ENCODE data around the gene SOX5.
"Not testable (repeated sequence)": the region's sequence is repeated elsewhere in the genome, so short reads cannot be mapped to it uniquely, and the experiment has no call there.

SOX5 gene

DNA sequence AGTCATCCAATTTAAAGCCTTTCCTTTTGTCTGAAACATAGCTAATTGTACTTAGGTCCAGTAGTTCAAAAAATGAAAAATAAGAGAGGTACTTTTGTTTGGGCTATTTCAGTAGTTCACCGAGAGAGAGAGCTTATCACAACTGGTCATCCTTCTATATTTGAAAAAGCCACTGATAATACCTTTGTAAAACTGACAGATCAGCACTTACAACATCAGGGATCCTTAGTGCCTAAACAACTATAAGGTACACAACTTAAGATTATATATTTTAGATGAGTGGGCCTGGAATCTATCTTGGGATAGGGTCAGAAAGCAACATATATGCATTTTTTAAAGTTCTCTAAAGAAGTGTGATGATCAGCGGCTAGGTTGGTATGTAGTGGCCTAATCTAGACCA, 97.9 kb downstream of the SOX5 start:
- in situ Hi-C loops (cut with MboI; ENCODE audit: low sequenced_read_pairs): no loop called here
- peaks cover 8% of the 10 kb centered on the region for H3K4me1 ChIP-seq
- H3K27me3 ChIP-seq (ENCODE audit: low read depth): no peaks in the 10 kb centered on the region

DNA sequence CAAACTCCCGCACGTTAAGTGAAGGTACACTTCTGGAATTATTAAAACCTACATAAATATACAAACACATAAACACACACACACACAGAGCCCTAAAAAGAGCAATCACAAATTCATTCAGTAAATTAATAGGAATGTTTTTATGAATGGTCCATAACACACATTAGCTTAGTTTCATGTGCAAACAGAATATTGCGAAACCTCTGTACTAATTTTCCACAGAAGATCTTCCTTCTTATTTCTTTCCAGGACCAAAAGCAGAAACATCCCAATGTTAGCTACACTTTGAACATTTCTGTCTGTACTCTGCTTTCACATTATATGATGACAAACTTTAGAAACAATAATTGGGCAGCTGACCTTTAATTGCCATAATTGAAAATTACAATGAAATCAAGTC, 101.6 kb downstream of the SOX5 start:
- H3K36me3 ChIP-seq (replicated peaks): no peaks in the 10 kb centered on the region
- in situ Hi-C loops (cut with MboI; ENCODE audit: low sequenced_read_pairs): no loop called here
- no peaks in the 10 kb centered on the region for H3K9me3 ChIP-seq
- H3K4me3 ChIP-seq: no peak overlapping the region
- H3K4me1 ChIP-seq: peaks cover 8% of the 10 kb centered on the region
- H3K27me3 ChIP-seq (ENCODE audit: low read depth): no peaks in the 10 kb centered on the region
- DNase-seq (ENCODE audit: low spot score in 2 of 2): no peak

More for the DNA sequence above, 97.9 kb downstream of the SOX5 start:
- no peaks in the 10 kb centered on the region for H3K36me3 ChIP-seq (replicated peaks)
- DNase-seq (ENCODE audit: low spot score in 2 of 2): no peak
- no peak overlapping the region for H3K4me3 ChIP-seq
- no peaks in the 10 kb centered on the region for H3K9me3 ChIP-seq

DNA sequence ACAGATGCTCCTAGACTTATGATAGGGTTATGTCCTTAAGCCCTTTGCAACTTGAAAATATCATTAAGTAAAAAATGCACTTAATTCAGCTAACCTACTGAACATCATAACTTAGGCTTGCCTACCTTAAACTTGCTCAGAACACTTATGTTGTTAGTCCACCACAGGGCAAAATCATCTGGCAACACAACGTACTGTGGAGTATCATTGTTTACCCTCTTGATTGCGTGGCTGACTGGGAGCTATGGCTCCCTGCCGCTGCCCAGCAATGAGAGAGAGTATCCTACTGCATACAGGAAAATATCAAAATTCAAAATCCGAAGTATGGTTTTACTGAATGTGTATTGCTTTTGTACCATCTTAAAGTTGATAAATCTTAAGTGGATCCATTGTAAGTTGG, 105.5 kb downstream of the SOX5 start:
- no peaks in the 10 kb centered on the region for H3K9me3 ChIP-seq
- DNase-seq (ENCODE audit: low spot score in 2 of 2): no peak

DNA sequence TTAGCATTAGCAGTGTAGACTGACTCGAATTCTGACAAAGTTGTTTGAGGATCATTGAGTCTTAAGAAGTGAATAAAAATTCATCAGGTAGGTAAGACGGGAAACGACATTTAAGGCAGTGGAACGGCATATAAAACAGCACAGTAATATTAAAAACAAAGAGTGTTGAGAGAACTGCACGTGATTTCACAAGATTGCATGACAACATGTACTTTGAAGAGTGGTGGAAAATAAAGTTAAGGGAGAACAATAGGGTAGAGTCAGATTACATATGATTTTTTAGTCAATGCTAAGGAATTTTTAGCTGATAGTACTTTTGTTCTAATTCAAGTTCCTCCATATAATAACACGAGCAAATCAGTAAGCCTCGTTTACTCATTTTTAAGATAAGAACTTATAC, 115.4 kb downstream of the SOX5 start:
- no peak overlapping the region for H3K4me3 ChIP-seq
- no peak for DNase-seq (ENCODE audit: low spot score in 2 of 2)
- no peaks in the 10 kb centered on the region for H3K36me3 ChIP-seq (replicated peaks)
- H3K27me3 ChIP-seq (ENCODE audit: low read depth): no peaks in the 10 kb centered on the region
- in situ Hi-C loops (cut with MboI; ENCODE audit: low sequenced_read_pairs): no loop called here
- H3K9me3 ChIP-seq: no peaks in the 10 kb centered on the region
- peaks cover 36% of the 10 kb centered on the region for H3K4me1 ChIP-seq

More for the DNA sequence above, 105.5 kb downstream of the SOX5 start:
- in situ Hi-C loops (cut with MboI; ENCODE audit: low sequenced_read_pairs): no loop called here
- H3K4me1 ChIP-seq: peaks cover 7% of the 10 kb centered on the region
- no peaks in the 10 kb centered on the region for H3K27me3 ChIP-seq (ENCODE audit: low read depth)
- H3K4me3 ChIP-seq: no peak overlapping the region
- no peaks in the 10 kb centered on the region for H3K36me3 ChIP-seq (replicated peaks)

DNA sequence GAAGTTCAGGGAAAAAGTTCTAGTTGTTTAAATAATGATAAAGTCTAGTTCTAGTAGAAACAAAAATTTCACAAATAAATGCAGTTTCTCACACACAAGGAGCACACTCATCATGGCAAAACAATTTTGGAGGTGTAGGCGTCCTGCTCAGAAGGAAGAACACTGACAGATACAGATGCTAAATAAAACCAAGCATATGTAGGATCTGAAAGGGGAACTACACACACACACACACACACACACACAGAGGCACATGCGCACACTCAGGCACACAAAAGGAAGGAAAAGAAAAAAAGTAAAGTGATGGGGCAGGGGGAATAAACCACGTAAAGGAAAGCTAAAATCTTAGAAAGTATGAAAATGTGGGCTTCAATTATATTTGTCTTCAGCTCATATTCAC, 117.7 kb downstream of the SOX5 start:
- DNase-seq (ENCODE audit: low spot score in 2 of 2): no peak
- no peaks in the 10 kb centered on the region for H3K27me3 ChIP-seq (ENCODE audit: low read depth)
- H3K4me3 ChIP-seq: no peak overlapping the region
- in situ Hi-C loops (cut with MboI; ENCODE audit: low sequenced_read_pairs): no loop called here
- no peaks in the 10 kb centered on the region for H3K36me3 ChIP-seq (replicated peaks)
- no peaks in the 10 kb centered on the region for H3K9me3 ChIP-seq
- peaks cover 40% of the 10 kb centered on the region for H3K4me1 ChIP-seq

DNA sequence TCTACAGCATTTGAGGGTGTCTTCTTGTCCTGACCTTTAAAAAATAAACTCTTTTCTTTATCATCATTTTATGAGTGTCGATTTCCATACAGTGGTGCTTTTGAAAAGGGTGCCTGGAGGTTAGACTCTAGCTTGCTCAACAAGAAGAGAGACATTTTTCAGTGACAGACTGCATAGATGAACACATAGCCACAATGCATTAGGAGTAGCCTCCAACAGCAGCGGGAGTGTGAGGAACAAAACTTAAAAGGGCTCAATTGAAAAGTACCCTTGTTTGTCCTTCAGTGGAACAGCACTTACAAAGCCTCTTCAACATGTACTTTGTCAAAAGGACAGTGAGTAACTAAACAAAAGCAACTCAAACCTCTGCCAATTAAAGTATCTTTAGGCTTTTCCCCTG, 119.3 kb downstream of the SOX5 start:
- H3K9me3 ChIP-seq: no peaks in the 10 kb centered on the region
- peaks cover 35% of the 10 kb centered on the region for H3K4me1 ChIP-seq
- H3K27me3 ChIP-seq (ENCODE audit: low read depth): no peaks in the 10 kb centered on the region
- in situ Hi-C loops (cut with MboI; ENCODE audit: low sequenced_read_pairs): no loop called here
- H3K36me3 ChIP-seq (replicated peaks): no peaks in the 10 kb centered on the region
- peak; percentile 44 to 73 for DNase-seq (ENCODE audit: low spot score in 2 of 2)
- no peak overlapping the region for H3K4me3 ChIP-seq

DNA sequence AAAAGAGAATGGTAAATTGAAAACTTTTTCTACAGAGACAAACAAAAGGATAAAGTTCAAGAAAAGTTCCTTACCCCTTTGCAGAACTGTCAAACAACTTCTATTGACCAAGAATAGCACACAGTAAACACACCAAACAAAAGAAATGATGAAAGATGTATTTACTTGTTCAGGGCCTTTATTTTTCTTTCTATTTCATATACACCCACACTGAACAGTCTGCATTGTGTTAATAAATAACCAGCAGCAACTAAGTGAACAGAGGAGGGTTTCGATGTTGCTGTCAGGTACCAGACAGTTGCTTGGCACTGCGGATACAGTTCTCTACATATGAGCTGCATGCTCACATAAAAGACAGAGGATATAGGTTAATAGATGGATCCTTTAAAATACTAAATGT, 122.1 kb downstream of the SOX5 start:
- H3K36me3 ChIP-seq (replicated peaks): no peaks in the 10 kb centered on the region
- H3K27me3 ChIP-seq (ENCODE audit: low read depth): no peaks in the 10 kb centered on the region
- no peak for DNase-seq (ENCODE audit: low spot score in 2 of 2)
- H3K4me3 ChIP-seq: no peak overlapping the region
- no peaks in the 10 kb centered on the region for H3K9me3 ChIP-seq
- in situ Hi-C loops (cut with MboI; ENCODE audit: low sequenced_read_pairs): no loop called here
- peaks cover 21% of the 10 kb centered on the region for H3K4me1 ChIP-seq

DNA sequence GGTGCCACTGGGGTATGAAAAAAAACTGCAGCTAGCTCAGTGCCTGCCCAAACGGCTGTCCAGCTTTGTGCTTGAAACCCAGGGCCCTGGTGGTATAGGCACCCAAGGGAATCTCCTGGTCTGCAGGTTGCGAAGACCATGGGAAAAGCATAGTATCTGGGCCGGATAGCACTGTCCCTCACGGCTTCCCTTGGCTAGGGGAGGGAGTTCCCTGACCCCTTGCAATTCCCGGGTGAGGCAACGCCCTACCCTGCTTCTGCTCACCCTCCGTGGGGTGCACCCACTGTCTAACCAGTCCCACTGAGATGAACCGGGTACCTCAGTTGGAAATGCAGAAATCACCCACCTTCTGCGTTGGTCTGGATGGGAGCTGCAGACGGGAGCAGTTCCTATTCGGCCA, 124.3 kb downstream of the SOX5 start:
- in situ Hi-C loops (cut with MboI; ENCODE audit: low sequenced_read_pairs); DNase-seq (ENCODE audit: low spot score in 2 of 2); H3K27me3 ChIP-seq (ENCODE audit: low read depth); H3K4me3 ChIP-seq; H3K36me3 ChIP-seq (replicated peaks); H3K9me3 ChIP-seq: not testable (repeated sequence)
- H3K4me1 ChIP-seq: peaks cover 13% of the 10 kb centered on the region

DNA sequence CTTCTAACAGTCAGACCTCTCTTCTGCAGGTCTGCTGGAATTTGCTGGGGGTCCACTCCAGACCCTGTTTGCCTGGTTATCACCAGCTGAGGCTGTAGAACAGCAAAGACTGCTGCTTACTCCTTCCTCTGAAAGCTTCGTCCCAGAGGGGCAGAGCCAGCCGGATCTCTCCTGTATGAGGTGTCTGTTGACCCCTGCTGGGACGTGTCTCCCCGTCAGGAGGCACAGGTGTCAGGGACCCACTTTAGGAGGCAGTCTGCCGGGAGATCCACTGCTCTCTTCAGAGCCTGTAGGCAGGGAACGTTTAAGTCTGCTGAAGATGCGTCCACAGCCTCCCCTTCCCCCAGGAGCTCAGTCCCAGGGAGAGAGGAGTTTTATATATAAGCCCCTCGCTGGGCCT, 125.1 kb downstream of the SOX5 start:
- in situ Hi-C loops (cut with MboI; ENCODE audit: low sequenced_read_pairs): no loop called here
- Histone ChIP-seq H3K4me3 (no peak overlapping the region), H3K9me3 (0 out of 2 replicates have a peak, but pooled peaks cover 2% of the 10 kb centered on the region), H3K36me3 (replicated peaks) (no peaks in the 10 kb centered on the region), H3K4me1 (peaks cover 8% of the 10 kb centered on the region), H3K27me3 (ENCODE audit: low read depth) (no peaks in the 10 kb centered on the region)
- DNase-seq (ENCODE audit: low spot score in 2 of 2): no peak

DNA sequence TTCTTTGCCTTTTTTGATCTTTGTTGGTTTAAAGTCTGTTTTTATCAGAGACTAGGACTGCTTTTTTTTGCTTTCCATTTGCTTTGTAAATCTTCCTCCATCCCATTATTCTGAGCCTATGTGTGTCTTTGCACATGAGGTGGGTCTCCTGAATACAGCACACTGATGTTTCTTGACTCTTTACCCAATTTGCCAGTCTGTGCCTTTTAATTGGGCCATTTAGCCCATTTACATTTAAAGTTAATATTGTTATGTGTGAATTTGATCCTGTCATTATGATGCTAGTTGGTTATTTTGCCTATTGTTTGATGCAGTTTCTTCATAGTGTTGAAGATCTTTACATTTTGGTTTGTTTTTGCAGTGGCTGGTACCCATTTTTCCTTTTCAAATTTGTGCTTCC, 126.6 kb downstream of the SOX5 start:
- in situ Hi-C loops (cut with MboI; ENCODE audit: low sequenced_read_pairs); DNase-seq (ENCODE audit: low spot score in 2 of 2); H3K36me3 ChIP-seq (replicated peaks): not testable (repeated sequence)

DNA sequence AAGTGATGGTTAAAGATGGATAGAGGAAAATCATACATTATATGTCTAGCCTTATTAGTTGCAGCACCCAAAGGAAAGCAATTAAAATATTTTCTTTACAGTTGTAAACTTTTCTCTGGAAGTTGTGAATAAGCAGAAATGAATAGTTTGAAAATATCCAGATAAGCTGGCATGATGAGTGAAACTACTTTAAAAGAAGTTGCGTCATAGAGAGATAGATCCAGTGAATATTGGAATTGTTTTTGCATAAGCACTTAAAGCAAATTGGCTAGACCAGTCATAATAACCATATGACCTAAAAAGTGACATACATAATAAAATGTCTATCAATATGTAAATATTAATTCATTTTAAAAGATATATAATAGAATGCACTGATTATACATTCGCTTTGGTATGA, 132.1 kb downstream of the SOX5 start:
- in situ Hi-C loops (cut with MboI; ENCODE audit: low sequenced_read_pairs): no loop called here
- no peak overlapping the region for H3K4me3 ChIP-seq
- peaks cover 4% of the 10 kb centered on the region; the same call in 1 of the 2 replicates for H3K4me1 ChIP-seq
- H3K9me3 ChIP-seq: 0 out of 2 replicates have a peak, but pooled peaks cover 2% of the 10 kb centered on the region
- no peak for DNase-seq (ENCODE audit: low spot score in 2 of 2)
- no peaks in the 10 kb centered on the region for H3K27me3 ChIP-seq (ENCODE audit: low read depth)
- no peaks in the 10 kb centered on the region for H3K36me3 ChIP-seq (replicated peaks)

More for the DNA sequence above, 126.6 kb downstream of the SOX5 start:
- not testable (repeated sequence) for H3K27me3 ChIP-seq (ENCODE audit: low read depth); H3K4me1 ChIP-seq; H3K4me3 ChIP-seq; H3K9me3 ChIP-seq

DNA sequence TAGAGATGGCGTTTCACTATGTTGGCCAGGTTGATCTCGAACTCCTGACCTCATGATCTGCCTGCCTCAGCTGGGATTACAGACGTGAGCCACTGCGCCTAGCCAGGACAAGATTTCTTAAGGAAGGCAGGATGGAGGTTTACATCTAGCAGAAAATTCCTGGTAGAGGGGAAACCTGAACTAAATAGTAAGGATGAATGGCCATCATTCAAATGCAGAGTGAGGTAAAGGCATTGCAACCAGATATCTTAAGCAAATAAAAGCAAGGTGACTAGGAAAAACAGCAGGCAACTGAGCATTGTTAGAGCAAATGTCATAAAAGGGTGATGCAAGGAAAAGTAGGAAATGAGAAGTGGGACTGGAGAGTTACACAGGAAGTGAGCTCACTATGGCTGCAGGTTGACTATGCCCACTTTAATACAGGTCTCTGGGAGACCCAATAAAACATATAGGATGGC, 133.0 kb downstream of the SOX5 start:
- DNase-seq (ENCODE audit: low spot score in 2 of 2): peak in 1 of 2 experiments; percentile 55
- peaks cover 5% of the 10 kb centered on the region for H3K4me1 ChIP-seq
- in situ Hi-C loops (cut with MboI; ENCODE audit: low sequenced_read_pairs): no loop called here
- no peak overlapping the region for H3K4me3 ChIP-seq
- 0 out of 2 replicates have a peak, but pooled peaks cover 2% of the 10 kb centered on the region for H3K9me3 ChIP-seq
- no peaks in the 10 kb centered on the region for H3K36me3 ChIP-seq (replicated peaks)
- no peaks in the 10 kb centered on the region for H3K27me3 ChIP-seq (ENCODE audit: low read depth)

DNA sequence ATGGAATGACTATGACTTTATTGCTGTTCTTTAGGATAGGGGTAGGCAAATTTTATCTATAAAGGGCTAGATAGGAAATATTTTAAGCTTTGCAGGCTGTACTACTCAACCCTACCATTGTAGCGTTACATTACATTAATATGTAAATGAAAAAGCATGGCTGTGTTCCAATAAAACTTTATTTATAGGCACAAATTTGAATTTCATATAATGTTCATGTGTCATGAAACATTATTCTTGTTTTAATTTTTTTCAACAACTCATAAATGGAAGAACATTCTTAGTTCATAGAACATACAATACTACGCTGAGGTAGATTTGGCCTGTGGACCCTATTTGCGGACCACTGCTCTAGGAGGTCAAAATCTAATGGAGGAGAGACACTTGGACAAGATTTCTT, 133.7 kb downstream of the SOX5 start:
- DNase-seq (ENCODE audit: low spot score in 2 of 2): no peak
- Histone ChIP-seq H3K27me3 (ENCODE audit: low read depth) (no peaks in the 10 kb centered on the region), H3K36me3 (replicated peaks) (no peaks in the 10 kb centered on the region), H3K4me3 (no peak overlapping the region), H3K9me3 (0 out of 2 replicates have a peak, but pooled peaks cover 2% of the 10 kb centered on the region), H3K4me1 (peaks cover 12% of the 10 kb centered on the region)
- in situ Hi-C loops (cut with MboI; ENCODE audit: low sequenced_read_pairs): no loop called here

DNA sequence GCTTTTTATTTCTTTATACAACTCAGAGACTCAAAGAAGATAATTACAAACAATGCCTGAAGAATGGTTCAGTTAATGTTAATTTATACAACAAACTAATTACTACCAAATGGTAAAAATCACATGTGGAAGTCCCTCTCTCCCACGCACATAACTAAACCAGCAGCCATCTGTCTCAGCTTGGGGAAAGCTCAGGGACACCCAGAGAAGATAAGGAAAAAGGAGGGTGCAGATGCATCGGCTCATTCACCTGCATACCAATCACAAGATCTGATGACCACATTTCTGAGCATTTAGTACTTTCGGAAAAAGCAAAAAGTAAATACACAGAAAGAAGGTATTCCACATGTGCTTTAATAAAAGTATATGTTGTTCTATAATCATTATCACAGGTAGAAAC, 136.3 kb downstream of the SOX5 start:
- H3K4me3 ChIP-seq: no peak overlapping the region
- DNase-seq (ENCODE audit: low spot score in 2 of 2): no peak
- in situ Hi-C loops (cut with MboI; ENCODE audit: low sequenced_read_pairs): no loop called here

DNA sequence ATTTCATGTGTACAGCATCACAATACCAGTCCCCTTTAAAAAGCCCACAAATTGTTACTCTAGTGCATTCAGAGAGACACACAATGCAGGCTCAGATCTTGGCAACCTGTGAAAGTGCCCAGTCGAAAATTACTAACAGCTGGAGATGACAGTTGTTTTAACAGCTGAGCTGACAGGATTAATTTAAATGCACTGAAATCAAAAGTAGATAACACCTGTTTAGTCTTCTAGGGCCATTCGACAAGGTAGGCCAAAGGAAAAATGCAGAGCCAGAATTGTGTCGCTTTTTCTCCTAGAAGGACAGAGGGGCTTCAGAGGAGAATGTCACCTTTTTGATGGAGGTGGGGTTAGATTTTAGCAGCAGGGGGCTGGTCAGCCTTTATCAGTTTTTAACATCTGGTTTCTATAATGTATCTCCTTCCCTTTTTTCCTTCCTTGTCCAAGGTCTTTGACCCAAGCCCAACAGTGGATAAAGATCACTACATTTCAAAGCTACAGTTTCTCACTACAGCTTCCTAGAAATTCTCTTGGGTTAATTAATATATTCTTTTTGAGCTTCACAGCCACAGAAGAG, 139.1 kb downstream of the SOX5 start:
- peaks cover 18% of the 10 kb centered on the region for H3K4me1 ChIP-seq
- no peaks in the 10 kb centered on the region for H3K9me3 ChIP-seq
- H3K27me3 ChIP-seq (ENCODE audit: low read depth): no peaks in the 10 kb centered on the region
- in situ Hi-C loops (cut with MboI; ENCODE audit: low sequenced_read_pairs): no loop called here
- H3K36me3 ChIP-seq (replicated peaks): no peaks in the 10 kb centered on the region
- peak in 1 of 2 experiments; percentile 26 for DNase-seq (ENCODE audit: low spot score in 2 of 2)
- no peak overlapping the region for H3K4me3 ChIP-seq

More for the DNA sequence above, 136.3 kb downstream of the SOX5 start:
- H3K36me3 ChIP-seq (replicated peaks): no peaks in the 10 kb centered on the region
- no peaks in the 10 kb centered on the region for H3K9me3 ChIP-seq
- H3K27me3 ChIP-seq (ENCODE audit: low read depth): no peaks in the 10 kb centered on the region
- H3K4me1 ChIP-seq: peaks cover 22% of the 10 kb centered on the region
